ENCODE data around the gene ZBTB8A.

- TF ChIP-seq POLR2A (IDR thresholded peaks at IDR 0.05; ENCODE audit: low read depth, low read length) (no peak), POLR2AphosphoS5 (IDR thresholded peaks at IDR 0.05; ENCODE audit: low read depth, low read length) (no peak), TAF1 (IDR thresholded peaks at IDR 0.05; ENCODE audit: low read depth, low read length) (no peak), SPI1 (IDR thresholded peaks at IDR 0.05; ENCODE audit: low read depth, low read length) (peak; percentile 43; the same call in 1 of the 2 replicates), PAX5 (IDR thresholded peaks at IDR 0.05; ENCODE audit: insufficient read depth, low read length, severe bottlenecking) (no peak)
Observed at GRCh38 chr1:32606565-32607371, 67.5 kb downstream of the ZBTB8A start.
